ENCODE data around the gene PCOLCE2.

- no peak for TF ChIP-seq CTCF (conservative IDR thresholded peaks at IDR 0.05; ENCODE audit: low read depth, low read length)
- TF ChIP-seq EZH2 (IDR thresholded peaks at IDR 0.05; ENCODE audit: low read length, unreplicated experiment), result no peak
- TF ChIP-seq EZH2phosphoT487 (IDR thresholded peaks at IDR 0.05; ENCODE audit: borderline replicate concordance, low read length), result no peak
Measured at GRCh38 chr3:142889212-142890014, 530 bp upstream of the PCOLCE2 start.

Data from PC-3 (cell line).